ENCODE measurements around the gene ZNF318.

DNA sequence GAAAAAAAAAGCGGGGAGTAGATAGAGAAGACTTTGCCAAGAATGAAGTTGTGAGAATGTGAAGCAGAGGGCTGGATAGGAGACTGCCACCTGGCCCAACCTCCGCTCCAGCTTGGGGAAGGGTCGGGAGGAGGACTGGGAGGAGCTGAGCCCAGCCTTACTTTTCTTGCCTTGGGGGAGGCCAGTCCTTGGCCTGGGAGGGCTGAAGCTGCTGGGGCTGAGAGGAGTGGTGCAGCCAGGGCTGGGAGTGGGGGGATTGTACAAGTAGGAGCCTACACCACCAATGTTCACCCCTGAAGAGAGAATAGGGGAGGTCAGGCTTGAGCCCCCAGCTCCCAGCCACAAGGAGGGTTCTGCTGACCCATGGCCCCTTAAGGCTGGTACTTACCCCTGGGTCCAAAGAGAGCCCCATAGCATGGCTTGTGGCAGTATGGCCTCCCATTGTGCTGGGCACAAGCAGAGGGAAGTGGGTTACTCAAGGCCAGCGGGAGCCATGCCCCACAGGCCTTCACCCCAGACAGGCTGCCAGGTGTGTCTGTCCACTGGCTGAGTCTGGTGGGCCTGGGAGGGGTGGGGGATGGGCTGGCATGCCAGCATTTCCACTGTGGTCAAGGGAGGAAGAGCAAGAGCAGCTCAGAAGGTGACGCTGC lies 61.9 kb downstream of the ZNF318 start:
- TF ChIP-seq, protein P1, sequence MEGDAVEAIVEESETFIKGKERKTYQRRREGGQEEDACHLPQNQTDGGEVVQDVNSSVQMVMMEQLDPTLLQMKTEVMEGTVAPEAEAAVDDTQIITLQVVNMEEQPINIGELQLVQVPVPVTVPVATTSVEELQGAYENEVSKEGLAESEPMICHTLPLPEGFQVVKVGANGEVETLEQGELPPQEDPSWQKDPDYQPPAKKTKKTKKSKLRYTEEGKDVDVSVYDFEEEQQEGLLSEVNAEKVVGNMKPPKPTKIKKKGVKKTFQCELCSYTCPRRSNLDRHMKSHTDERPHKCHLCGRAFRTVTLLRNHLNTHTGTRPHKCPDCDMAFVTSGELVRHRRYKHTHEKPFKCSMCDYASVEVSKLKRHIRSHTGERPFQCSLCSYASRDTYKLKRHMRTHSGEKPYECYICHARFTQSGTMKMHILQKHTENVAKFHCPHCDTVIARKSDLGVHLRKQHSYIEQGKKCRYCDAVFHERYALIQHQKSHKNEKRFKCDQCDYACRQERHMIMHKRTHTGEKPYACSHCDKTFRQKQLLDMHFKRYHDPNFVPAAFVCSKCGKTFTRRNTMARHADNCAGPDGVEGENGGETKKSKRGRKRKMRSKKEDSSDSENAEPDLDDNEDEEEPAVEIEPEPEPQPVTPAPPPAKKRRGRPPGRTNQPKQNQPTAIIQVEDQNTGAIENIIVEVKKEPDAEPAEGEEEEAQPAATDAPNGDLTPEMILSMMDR (IDR thresholded peaks at IDR 0.05), result no peak
- TF ChIP-seq POLR2A (IDR thresholded peaks at IDR 0.05), result no peak
